GM21737 (cell line): ENCODE data around the gene AXIN1.

ENCODE experiments used
- ATAC-seq: cut with Tn5 transposase; IDR thresholded peaks from one replicate; pipeline ENCODE4 v1.9.1; 2021; ENCODE audit warnings: mild to moderate bottlenecking, moderate library complexity; ENCODE audit not compliant: unreplicated experiment

Gene AXIN1

GRCh38 chr16:303760-304505, 48.6 kb downstream of the AXIN1 start:
- ATAC-seq = no peak

GRCh38 chr16:301950-302349, 50.6 kb downstream of the AXIN1 start:
- ATAC-seq = no peak

DNA sequence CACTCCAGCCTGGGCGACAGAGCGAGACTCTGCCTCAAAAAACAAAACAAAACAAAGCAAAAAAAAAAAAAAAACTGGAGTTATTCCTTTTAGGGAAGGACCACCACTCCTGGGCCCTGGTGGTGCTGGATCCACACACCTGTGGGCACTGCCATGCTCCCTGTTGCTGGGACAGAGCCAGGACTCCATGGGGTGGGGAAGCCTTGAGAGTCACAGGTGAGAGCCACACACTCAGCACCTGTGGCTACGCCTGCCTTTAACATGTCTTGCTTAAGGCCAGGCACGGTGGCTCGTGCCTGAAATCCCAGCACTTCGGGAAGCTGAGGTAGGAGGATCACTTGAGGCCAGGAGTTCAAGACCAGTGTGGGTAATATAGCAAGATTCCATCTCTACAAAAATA, 51.3 kb downstream of the AXIN1 start:
- no peak for ATAC-seq

GRCh38 chr16:297832-298231, 54.7 kb downstream of the AXIN1 start:
- no peak for ATAC-seq

GRCh38 chr16:296806-297510, 55.6 kb downstream of the AXIN1 start:
- no peak for ATAC-seq

DNA sequence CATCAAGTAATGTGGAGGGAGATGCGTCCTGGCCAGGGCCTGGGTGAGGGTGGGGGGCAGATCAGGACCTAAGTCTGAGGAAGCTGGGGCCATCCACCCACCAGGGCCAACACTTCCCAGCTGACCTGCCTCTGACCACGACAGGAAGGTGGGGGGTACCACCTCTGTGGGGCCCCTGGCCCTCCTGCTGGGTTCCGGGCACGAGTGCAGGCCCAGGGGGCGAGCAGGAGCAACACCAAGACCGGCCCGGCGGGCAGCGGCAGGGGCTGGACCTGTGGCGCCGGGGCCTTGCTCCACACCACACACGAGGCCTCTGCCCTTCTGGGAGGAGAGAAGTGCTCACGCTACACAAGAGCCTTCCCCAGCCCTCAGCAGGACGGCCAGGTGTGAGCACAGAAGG, 56.2 kb downstream of the AXIN1 start:
- ATAC-seq = no peak

- ATAC-seq = no peak
Measured at GRCh38 chr16:293043-293775, 59.3 kb downstream of the AXIN1 start.

GRCh38 chr16:291539-291938, 61.0 kb downstream of the AXIN1 start:
- no peak for ATAC-seq

DNA sequence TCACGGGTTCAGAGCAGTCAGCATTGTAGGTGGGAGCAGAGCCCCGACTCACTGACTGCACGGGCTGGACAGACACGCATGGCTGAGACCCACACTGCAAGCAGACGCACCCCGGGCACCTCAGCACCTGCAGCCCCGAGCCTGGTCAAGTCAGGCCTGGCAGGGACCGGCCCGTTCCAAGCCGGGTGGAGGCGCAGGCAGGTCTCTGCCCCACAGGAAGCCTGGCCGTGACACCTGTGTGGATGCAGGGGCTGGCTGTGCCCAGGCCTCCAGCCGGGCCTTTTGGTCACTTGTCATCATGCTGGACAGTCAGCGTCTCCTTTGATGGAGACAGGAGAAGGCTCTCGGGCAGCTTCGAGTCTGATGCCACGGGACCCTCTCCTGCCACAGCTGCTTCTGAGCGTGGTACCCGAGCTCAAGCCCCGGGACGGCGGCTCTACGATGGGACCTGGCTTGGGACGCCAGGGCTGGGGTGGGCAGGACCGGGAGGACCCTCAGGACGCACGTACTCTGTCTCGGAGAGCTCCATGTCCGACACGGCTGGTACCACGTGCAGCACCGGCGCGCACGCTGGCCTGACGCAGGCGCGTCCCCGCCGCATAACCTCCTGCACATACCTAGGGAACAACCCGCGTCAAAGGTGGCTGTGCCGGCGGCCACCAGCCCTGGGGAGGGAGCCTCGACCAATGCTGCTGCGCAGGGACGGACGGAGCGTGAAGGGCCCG, 61.7 kb downstream of the AXIN1 start:
- ATAC-seq = no peak

- ATAC-seq = no peak
Measured at GRCh38 chr16:290015-290680, 62.4 kb downstream of the AXIN1 start.

DNA sequence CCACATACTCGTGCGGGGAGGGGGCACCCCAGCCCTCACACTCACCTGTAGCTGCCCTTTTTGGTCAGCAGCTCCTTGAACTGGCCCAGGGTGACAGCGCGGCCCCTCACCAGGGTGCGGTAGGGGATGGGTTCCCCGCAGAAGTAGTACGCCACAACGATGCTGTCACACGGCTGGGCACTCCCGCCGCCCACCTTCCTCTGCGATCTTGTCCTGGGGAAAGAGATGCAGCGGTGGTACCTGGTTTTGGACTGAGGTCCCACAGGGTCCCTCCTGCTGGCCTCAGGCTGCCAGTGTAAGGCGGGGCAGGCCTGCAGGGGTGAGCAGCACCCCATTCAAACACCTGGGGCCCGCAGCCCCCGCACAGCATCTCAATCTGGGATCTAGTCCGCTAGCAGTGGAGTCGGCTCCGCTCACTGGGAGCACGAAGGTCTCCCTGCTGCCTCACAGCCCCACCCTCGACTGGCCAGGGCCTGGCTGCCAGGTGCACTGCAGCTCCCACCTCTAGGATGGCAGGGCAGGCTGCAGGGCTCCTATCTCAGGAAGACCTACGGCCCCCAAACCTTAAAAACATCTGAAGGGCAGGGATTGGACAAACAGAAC, 63.0 kb downstream of the AXIN1 start:
- ATAC-seq = no peak

DNA sequence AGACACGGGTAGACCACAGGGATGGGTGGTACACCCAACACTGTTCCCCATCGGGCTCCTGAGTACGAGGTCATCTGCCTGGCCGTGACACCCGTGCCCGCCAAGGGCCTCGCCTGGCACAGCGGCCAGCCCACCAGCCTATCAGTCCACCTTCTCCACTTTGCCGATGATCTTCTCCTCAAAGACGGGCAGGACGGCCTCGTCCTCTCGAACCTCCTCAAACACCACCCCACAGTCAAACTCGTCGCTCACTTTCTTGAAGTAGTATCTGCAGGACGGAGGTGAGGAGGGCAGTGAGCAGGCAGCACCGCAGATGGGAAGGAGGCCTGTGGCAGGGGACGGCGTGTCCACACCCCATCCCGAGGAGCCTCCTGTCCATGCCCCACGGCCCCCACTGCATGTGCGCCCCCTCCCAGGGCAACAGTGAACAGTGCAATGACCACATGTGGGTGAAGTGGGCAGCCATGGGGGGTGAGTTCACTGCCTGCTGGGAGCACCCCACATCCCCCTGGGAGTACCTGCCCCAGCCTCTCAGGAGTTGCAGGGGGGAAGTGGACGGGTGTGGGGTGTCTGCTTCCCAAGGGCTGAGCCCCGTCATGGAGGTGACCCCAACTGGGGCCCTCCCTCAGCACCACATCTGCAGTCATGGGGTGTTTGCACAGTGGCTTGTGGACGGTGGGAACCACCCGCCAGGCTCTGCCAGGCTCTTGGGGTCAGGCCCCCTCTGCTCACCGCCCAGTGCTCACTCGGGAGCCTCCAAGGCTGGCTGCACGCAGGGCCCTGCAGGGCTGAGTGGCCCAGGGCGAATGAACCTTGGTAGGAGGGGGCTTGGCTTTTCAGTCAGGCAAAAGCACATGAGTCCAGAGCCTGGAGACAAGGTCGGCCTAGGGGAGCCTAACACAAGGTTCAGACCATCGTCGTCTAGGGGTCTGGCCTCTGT, 64.3 kb downstream of the AXIN1 start:
- ATAC-seq = no peak

DNA sequence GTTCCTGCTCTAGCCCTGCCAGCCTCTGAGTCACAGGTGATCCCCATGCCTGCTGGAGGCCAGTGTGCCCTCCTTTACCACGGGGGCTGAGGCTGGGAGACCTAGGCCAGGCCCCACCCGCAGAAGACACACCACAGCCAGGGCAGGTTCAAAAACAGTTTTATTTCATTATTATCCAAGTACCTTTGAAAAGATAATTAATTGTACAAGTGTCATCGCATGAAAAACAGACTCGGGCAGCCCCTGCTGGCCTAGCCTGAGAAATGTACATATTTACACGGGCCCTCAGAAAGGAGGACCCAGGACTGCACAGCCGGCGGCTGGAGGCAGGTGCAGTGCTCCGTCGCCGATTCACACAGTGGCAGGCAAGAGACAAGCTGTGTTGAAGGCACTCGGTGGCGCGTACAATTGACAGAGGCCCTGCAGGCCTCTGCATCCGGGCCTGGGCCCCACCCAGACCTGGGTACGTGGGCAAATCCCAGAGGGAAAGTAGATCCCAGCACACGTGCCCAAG, 65.2 kb downstream of the AXIN1 start:
- no peak for ATAC-seq

- ATAC-seq = no peak
Measured at GRCh38 chr16:286491-287297, 65.8 kb downstream of the AXIN1 start.

GRCh38 chr16:285146-286055, 67.1 kb downstream of the AXIN1 start:
- ATAC-seq = no peak

GRCh38 chr16:284204-285120, 68.1 kb downstream of the AXIN1 start:
- ATAC-seq = no peak
